ENCODE data around the gene WSCD1.

- TF ChIP-seq CTCF (IDR thresholded peaks at IDR 0.05), result no peak
- TF ChIP-seq POLR2A (IDR thresholded peaks at IDR 0.05), result no peak
- TF ChIP-seq EP300 (IDR thresholded peaks at IDR 0.05), result no peak
These were observed 45.6 kb upstream of the WSCD1 start for GRCh38 chr17:6024576-6024975.
